Fibroblast of the aortic adventitia (primary cell): ENCODE data around the gene AGPAT3. TPM values are rescaled to one million over a fixed set of nuclear protein-coding genes. Genes with fewer than 3 reads are reported as not detected.

Experiments used
- DNase-seq: peaks from one replicate; pipeline ENCODE4 v3.0.0-alpha.2; 2010; ENCODE audit warnings: low read depth
- H3K4me3 ChIP-seq: 2 replicates; pipeline ENCODE4 v1.5.1; 2011; ENCODE audit warnings: low read depth, mild to moderate bottlenecking, control low read depth, low read length, moderate library complexity
- CTCF ChIP-seq: IDR thresholded peaks from 2 replicates; pipeline ENCODE4 v1.5.1; 2011; ENCODE audit warnings: mild to moderate bottlenecking, low read length, control low read depth, inconsistent platforms; ENCODE audit not compliant: insufficient read depth
- total RNA-seq: library from RNA; depleted of rRNA; stranded (reverse); fragments of >200 nt; gene quantifications from 2 replicates; pipeline ENCODE4 v1.2.3, GENCODE V29; 2012; ENCODE audit warnings: low replicate concordance

AGPAT3 gene
- total RNA-seq, 1 donor, result 29.0 TPM

- no peak for DNase-seq
- no peak for TF ChIP-seq CTCF
- H3K4me3 ChIP-seq, result no peak overlapping the region
These were observed 18.6 kb upstream of the AGPAT3 start for GRCh38 chr21:43846430-43846829.

GRCh38 chr21:43847301-43847700 lies 17.7 kb upstream of the AGPAT3 start:
- no peak for DNase-seq
- no peak overlapping the region for H3K4me3 ChIP-seq
- no peak for TF ChIP-seq CTCF

- no peak for DNase-seq
- no peak overlapping the region for H3K4me3 ChIP-seq
- no peak for TF ChIP-seq CTCF
These were observed 16.3 kb upstream of the AGPAT3 start for GRCh38 chr21:43848771-43849170.

- H3K4me3 ChIP-seq, result no peak overlapping the region
- no peak for TF ChIP-seq CTCF
- no peak for DNase-seq
These were observed 15.3 kb upstream of the AGPAT3 start for GRCh38 chr21:43849532-43850299.

- no peak for DNase-seq
- H3K4me3 ChIP-seq, result no peak overlapping the region
- TF ChIP-seq CTCF, result no peak
These were observed 14.2 kb upstream of the AGPAT3 start for GRCh38 chr21:43850728-43851295.

GRCh38 chr21:43851593-43851992 lies 13.4 kb upstream of the AGPAT3 start:
- TF ChIP-seq CTCF, result no peak

More at GRCh38 chr21:43851593-43851992, 13.4 kb upstream of the AGPAT3 start:
- no peak for DNase-seq
- no peak overlapping the region for H3K4me3 ChIP-seq
